H1 (cell line): ENCODE measurements around the gene OXLD1. TPM values are rescaled to one million over a fixed set of nuclear protein-coding genes. Genes with fewer than 3 reads are reported as not detected.

ENCODE experiments used
- GTF2F1 ChIP-seq: IDR thresholded peaks from 2 replicates; pipeline ENCODE4 v1.6.1; 2012; ENCODE audit warnings: low read depth, low read length, improper control_type of control experiment, borderline replicate concordance
- MAFK ChIP-seq: IDR thresholded peaks from 2 replicates; pipeline ENCODE4 v1.6.1; 2012; ENCODE audit warnings: low read depth, mild to moderate bottlenecking, improper control_type of control experiment, low read length
- SIN3A ChIP-seq, 2 experiments: IDR thresholded peaks in 1 of 2; conservative IDR thresholded peaks in 1 of 2; 2 replicates each; pipeline ENCODE4 v1.6.1; 2011 to 2012; ENCODE audit warnings: low read length in 2 of 2, improper control_type of control experiment in 1 of 2, low read depth in 1 of 2, mild to moderate bottlenecking in 1 of 2
- polyA plus RNA-seq, 7 experiments: library from polyadenylated mRNA; depleted of rRNA in 3 of 7; stranded (reverse) in 5 of 7; unstranded in 2 of 7; fragments of >200 nt in 5 of 7; fragments of 200-250 nt in 2 of 7; gene quantifications; 1 replicate in 5 of 7; 2 replicates in 1 of 7; 4 replicates in 1 of 7; pipeline versions ENCODE4 v1.2.1 to v1.2.3, GENCODE V29; 2011 to 2013; ENCODE audit warnings: missing spikeins in 2 of 7, mixed read lengths in 2 of 7
- total RNA-seq: library from RNA; stranded (reverse); fragmentation: NEBNext Ultra II Directional; extraction: Animal tissue kit (Norgen Biotek cat#: 25700); gene quantifications from 2 replicates; pipeline ENCODE4 v1.2.1, GENCODE V29; 2021

The OXLD1 gene
- total and polyA plus RNA-seq, 2 of the 8 experiments (the other 6 are each of a cell fraction or from before 2014, with no cell fraction given): 41.5 to 61.9 TPM

GRCh38 chr17:81715107-81715871 lies 48.9 kb upstream of the OXLD1 start (continued):
- TF ChIP-seq GTF2F1: no peak
- no peak for TF ChIP-seq SIN3A (conservative IDR thresholded peaks at IDR 0.05 in 1 of 2, IDR thresholded peaks at IDR 0.05 in 1 of 2; ENCODE audit: low read depth in 1 of 2, low read length in 2 of 2)
- TF ChIP-seq MAFK: no peak
